Mesenchymal stem cell (in vitro differentiated cells and primary cell): ENCODE data around the gene NRG2.

Source experiments
- DNase-seq: peaks from one replicate; pipeline ENCODE4 v3.0.0-alpha.2; 2013
- H2AFZ ChIP-seq: one replicate; pipeline ENCODE4 v1.6.1; 2013; ENCODE audit warnings: low read depth, mild to moderate bottlenecking, control low read depth, inconsistent platforms, low read length, moderate library complexity
- H2AK5ac ChIP-seq: 2 replicates; pipeline ENCODE4 v1.6.1; 2013; ENCODE audit warnings: low read length, moderate library complexity, mild to moderate bottlenecking, inconsistent platforms; ENCODE audit not compliant: severe bottlenecking
- H2BK120ac ChIP-seq: one replicate; pipeline ENCODE4 v1.6.1; 2013; ENCODE audit warnings: low read depth, mild to moderate bottlenecking, inconsistent platforms, low read length, moderate library complexity
- H2BK12ac ChIP-seq, 2 experiments: one replicate each; pipeline ENCODE4 v1.6.1; 2013; ENCODE audit warnings: inconsistent platforms in 2 of 2, low read length in 2 of 2, mild to moderate bottlenecking in 2 of 2, moderate library complexity in 2 of 2, control low read depth in 1 of 2
- H2BK15ac ChIP-seq: one replicate; pipeline ENCODE4 v1.6.1; 2013; ENCODE audit warnings: mild to moderate bottlenecking, low read depth, inconsistent platforms; ENCODE audit not compliant: poor library complexity, severe bottlenecking
- H2BK5ac ChIP-seq: 2 replicates; pipeline ENCODE4 v1.6.1; 2013; ENCODE audit warnings: low read depth, mild to moderate bottlenecking, low read length, control low read depth, inconsistent platforms; ENCODE audit not compliant: poor library complexity, severe bottlenecking
- H3K14ac ChIP-seq, 2 experiments: one replicate each; pipeline ENCODE4 v1.6.1; 2013; ENCODE audit warnings: inconsistent platforms in 2 of 2, low read length in 2 of 2, control low read depth in 1 of 2, mild to moderate bottlenecking in 1 of 2, moderate library complexity in 1 of 2
- H3K18ac ChIP-seq, 2 experiments: one replicate each; pipeline ENCODE4 v1.6.1; 2013; ENCODE audit warnings: inconsistent platforms in 2 of 2, low read length in 2 of 2, control low read depth in 1 of 2, low read depth in 1 of 2, mild to moderate bottlenecking in 1 of 2
- H3K23ac ChIP-seq, 2 experiments: one replicate each; pipeline ENCODE4 v1.6.1; 2013; ENCODE audit warnings: inconsistent platforms in 2 of 2, low read length in 2 of 2, mild to moderate bottlenecking in 2 of 2, moderate library complexity in 2 of 2, control low read depth in 1 of 2
- H3K27ac ChIP-seq: 2 replicates; pipeline ENCODE4 v1.5.1; 2013; ENCODE audit warnings: mild to moderate bottlenecking, moderate library complexity, low read length, control low read depth, inconsistent platforms; ENCODE audit not compliant: poor library complexity, severe bottlenecking
- H3K27me3 ChIP-seq, 2 experiments: 2 replicates each; pipeline versions ENCODE4 v1.6.1 to v1.7.0; 2013; ENCODE audit warnings: low read length in 2 of 2, mild to moderate bottlenecking in 2 of 2, moderate library complexity in 2 of 2, control low read depth in 1 of 2, inconsistent platforms in 1 of 2; ENCODE audit not compliant: control insufficient read depth in 1 of 2, insufficient read depth in 1 of 2
- H3K36me3 ChIP-seq, 2 experiments: 2 replicates each; pipeline versions ENCODE4 v1.6.1 to v1.7.0; 2013; ENCODE audit warnings: low read length in 2 of 2, control low read depth in 1 of 2, inconsistent platforms in 1 of 2, low read depth in 1 of 2, mild to moderate bottlenecking in 1 of 2; ENCODE audit not compliant: insufficient read depth in 2 of 2, control insufficient read depth in 1 of 2
- H3K4ac ChIP-seq, 2 experiments: one replicate each; pipeline ENCODE4 v1.6.1; 2013; ENCODE audit warnings: inconsistent platforms in 2 of 2, low read length in 2 of 2, mild to moderate bottlenecking in 2 of 2, moderate library complexity in 2 of 2, control low read depth in 1 of 2, low read depth in 1 of 2
- H3K4me1 ChIP-seq: 2 replicates; pipeline ENCODE4 v1.6.1; 2013; ENCODE audit warnings: low read depth, low read length, control low read depth; ENCODE audit not compliant: control insufficient read depth, insufficient read depth
- H3K4me2 ChIP-seq: 2 replicates; pipeline ENCODE4 v1.6.1; 2013; ENCODE audit warnings: low read length, mild to moderate bottlenecking, inconsistent platforms; ENCODE audit not compliant: poor library complexity, severe bottlenecking
- H3K4me3 ChIP-seq, 2 experiments: 2 replicates each; pipeline versions ENCODE4 v1.5.1 to v1.7.0; 2013; ENCODE audit warnings: low read length in 2 of 2, mild to moderate bottlenecking in 2 of 2, control low read depth in 1 of 2, low read depth in 1 of 2; ENCODE audit not compliant: insufficient read depth in 1 of 2
- H3K79me1 ChIP-seq: replicated peaks from 2 replicates; pipeline ENCODE4 v1.6.1; 2013; ENCODE audit warnings: mild to moderate bottlenecking, control low read depth, low read length, inconsistent platforms; ENCODE audit not compliant: poor library complexity, severe bottlenecking
- H3K9ac ChIP-seq: 2 replicates; pipeline ENCODE4 v1.7.0; 2013; ENCODE audit warnings: mild to moderate bottlenecking, low read length, moderate library complexity
- H3K9me3 ChIP-seq: 2 replicates; pipeline ENCODE4 v1.7.0; 2013; ENCODE audit warnings: mild to moderate bottlenecking, low read length; ENCODE audit not compliant: control insufficient read depth
- H4K8ac ChIP-seq: one replicate; pipeline ENCODE4 v1.6.1; 2013; ENCODE audit warnings: inconsistent platforms, mild to moderate bottlenecking, low read length, moderate library complexity
- H4K91ac ChIP-seq: one replicate; pipeline ENCODE4 v1.6.1; 2013; ENCODE audit warnings: mild to moderate bottlenecking, low read length, inconsistent platforms
- WGBS: methylation state at CpG from one replicate; pipeline ENCODE4 v1.1.7; 2013; ENCODE audit warnings: mixed read lengths; 5-methylcytosine and 5-hydroxymethylcytosine counted together

NRG2 gene

DNA sequence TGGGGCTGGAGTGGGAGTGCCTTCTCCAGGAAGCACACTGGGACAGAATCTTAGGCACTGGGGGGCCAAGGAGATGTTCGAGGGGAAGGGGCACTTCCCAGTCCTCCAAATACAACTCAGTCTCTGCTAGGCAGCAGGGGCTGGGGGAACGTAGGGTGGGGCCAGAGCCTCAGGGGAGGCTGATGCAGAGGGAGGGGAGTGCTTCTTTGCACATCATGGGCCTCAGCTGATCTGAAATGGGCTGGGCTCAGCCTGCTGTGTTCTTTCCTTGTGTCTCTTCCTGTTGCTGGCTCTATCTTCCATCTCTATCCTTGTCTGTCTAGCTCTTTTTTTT is 231.9 kb downstream of the NRG2 start:
- H3K4me2 ChIP-seq = no peak overlapping the region
- H3K27me3 ChIP-seq = peaks cover 73 to 91% of the 10 kb centered on the region in 2 experiments
- no peak overlapping the region for H2BK5ac ChIP-seq
- H3K27ac ChIP-seq = no peak overlapping the region
- H4K91ac ChIP-seq = no peak overlapping the region
- H3K4ac ChIP-seq = no peak overlapping the region
- no peak overlapping the region for H3K4me3 ChIP-seq
- H3K14ac ChIP-seq = no peak overlapping the region
- no peaks in the 10 kb centered on the region for H3K9me3 ChIP-seq
- no peaks in the 10 kb centered on the region for H3K79me1 ChIP-seq
- DNase-seq = no peak
- no peak overlapping the region for H2BK15ac ChIP-seq
- H4K8ac ChIP-seq = no peak overlapping the region
- H3K36me3 ChIP-seq = no peaks in the 10 kb centered on the region
- H2BK120ac ChIP-seq = no peak overlapping the region
- no peak overlapping the region for H2BK12ac ChIP-seq
- no peak overlapping the region for H3K18ac ChIP-seq
- no peak overlapping the region for H3K23ac ChIP-seq
- 20% methylated on average over 2 of the region's 2 CpGs for WGBS
- no peak overlapping the region for H3K9ac ChIP-seq
- H3K4me1 ChIP-seq = no peaks in the 10 kb centered on the region
- H2AK5ac ChIP-seq = no peak overlapping the region
- no peak overlapping the region for H2AFZ ChIP-seq

GRCh38 chr5:139810341-139811273 is 232.5 kb downstream of the NRG2 start:
- H3K4me3 ChIP-seq = no peak overlapping the region

DNA sequence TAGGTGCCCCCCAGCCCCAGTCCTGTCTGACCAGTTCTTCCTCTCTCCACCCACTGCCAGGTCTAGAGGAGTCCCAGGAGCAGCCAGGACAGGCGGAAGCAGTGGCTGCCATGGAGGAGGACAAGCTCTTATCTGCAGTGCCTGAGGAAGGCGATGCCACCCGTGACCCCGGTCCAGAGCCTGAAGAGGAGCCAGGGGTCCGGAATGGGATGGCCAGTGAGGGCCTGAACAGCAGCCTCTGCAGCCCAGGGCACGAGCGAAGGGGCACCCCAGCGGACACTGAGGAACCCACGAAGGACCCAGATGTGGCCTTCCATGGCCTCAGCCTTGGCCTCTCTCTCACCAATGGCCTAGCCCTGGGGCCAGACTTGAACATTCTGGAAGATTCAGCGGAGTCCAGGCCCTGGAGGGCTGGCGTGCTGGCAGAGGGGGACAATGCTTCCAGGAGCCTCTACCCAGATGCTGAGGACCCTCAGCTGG is 233.7 kb downstream of the NRG2 start:
- Histone ChIP-seq H3K14ac (no peak overlapping the region), H2BK15ac (no peak overlapping the region), H3K36me3 (no peaks in the 10 kb centered on the region), H3K27ac (no peak overlapping the region), H2BK12ac (no peak overlapping the region), H2BK5ac (no peak overlapping the region), H3K79me1 (no peaks in the 10 kb centered on the region), H3K18ac (no peak overlapping the region), H3K4me1 (no peaks in the 10 kb centered on the region), H2AK5ac (no peak overlapping the region), H3K4me3 (no peak overlapping the region), H2BK120ac (no peak overlapping the region), H3K4ac (no peak overlapping the region), H4K91ac (no peak overlapping the region), H3K23ac (no peak overlapping the region), H2AFZ (no peak overlapping the region), H3K9ac (no peak overlapping the region), H3K9me3 (no peaks in the 10 kb centered on the region), H4K8ac (no peak overlapping the region), H3K4me2 (no peak overlapping the region), H3K27me3 (peaks cover 79 to 93% of the 10 kb centered on the region in 2 experiments)
- 83% methylated on average over 11 of the region's 11 CpGs for WGBS
- no peak for DNase-seq

More at GRCh38 chr5:139810341-139811273, 232.5 kb downstream of the NRG2 start:
- Histone ChIP-seq H3K36me3 (no peaks in the 10 kb centered on the region), H2BK15ac (no peak overlapping the region), H2AK5ac (no peak overlapping the region), H4K91ac (no peak overlapping the region), H3K14ac (no peak overlapping the region), H3K79me1 (no peaks in the 10 kb centered on the region), H2AFZ (no peak overlapping the region), H3K4me1 (no peaks in the 10 kb centered on the region), H4K8ac (no peak overlapping the region), H3K9ac (no peak overlapping the region), H3K9me3 (no peaks in the 10 kb centered on the region), H3K4me2 (no peak overlapping the region), H3K18ac (no peak overlapping the region), H2BK5ac (no peak overlapping the region), H2BK120ac (no peak overlapping the region), H3K27me3 (peaks cover 79 to 92% of the 10 kb centered on the region in 2 experiments), H3K23ac (no peak overlapping the region), H3K27ac (no peak overlapping the region), H2BK12ac (no peak overlapping the region), H3K4ac (no peak overlapping the region)
- 67% methylated on average over 8 of the region's 8 CpGs for whole genome bisulfite sequencing
- DNase-seq = no peak

DNA sequence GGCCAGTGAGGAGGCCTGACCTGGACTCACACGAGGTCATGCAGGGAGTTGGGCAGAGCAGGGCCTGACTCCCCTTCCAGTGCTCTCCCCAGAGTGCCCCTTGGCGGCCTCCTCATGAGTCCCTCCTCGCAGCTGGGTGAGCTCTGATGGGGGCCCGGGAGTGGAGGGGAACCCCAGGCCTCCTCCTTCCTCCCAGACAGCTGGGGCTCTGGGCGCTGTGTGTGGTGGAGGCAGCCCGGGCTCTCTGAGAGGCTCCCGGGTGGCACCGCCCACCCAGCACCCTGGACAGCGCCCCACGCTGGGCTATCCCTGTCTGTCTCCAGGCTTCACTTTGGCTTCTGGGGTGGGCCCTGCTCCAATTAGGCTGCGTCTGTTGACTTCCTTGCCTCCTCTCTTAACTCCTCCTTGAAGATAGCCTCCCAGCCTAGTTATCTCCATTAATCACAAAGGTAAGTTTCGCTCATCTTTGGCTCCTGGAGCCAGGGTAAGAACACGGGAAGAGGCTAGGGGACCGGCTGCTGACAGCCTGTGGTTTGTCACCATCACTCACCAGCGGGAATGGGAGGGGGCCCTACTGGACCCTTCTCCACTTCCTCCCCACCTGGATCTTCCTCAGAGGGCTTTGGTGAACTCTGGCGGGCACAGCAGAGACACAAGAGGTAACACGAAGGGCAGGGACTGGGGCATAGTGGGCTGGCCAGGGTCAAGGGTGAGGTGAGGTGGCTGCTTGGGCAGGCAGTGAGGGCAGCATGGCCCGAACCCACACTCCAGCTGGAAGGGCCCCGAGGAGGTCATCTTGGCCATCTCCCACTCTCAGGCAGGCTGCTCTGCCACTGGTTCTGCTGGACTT is 234.4 kb downstream of the NRG2 start:
- Histone ChIP-seq H2BK120ac (no peak overlapping the region), H3K27me3 (peaks cover 75 to 94% of the 10 kb centered on the region in 2 experiments), H3K14ac (no peak overlapping the region), H4K91ac (no peak overlapping the region), H3K79me1 (no peaks in the 10 kb centered on the region), H3K4me1 (no peaks in the 10 kb centered on the region), H3K9ac (no peak overlapping the region), H2BK5ac (no peak overlapping the region), H3K4me2 (no peak overlapping the region), H3K9me3 (no peaks in the 10 kb centered on the region), H4K8ac (no peak overlapping the region), H2AFZ (no peak overlapping the region), H3K36me3 (no peaks in the 10 kb centered on the region), H3K18ac (no peak overlapping the region), H2BK12ac (no peak overlapping the region), H3K27ac (no peak overlapping the region), H3K4ac (no peak overlapping the region), H2BK15ac (no peak overlapping the region), H3K4me3 (no peak overlapping the region), H2AK5ac (no peak overlapping the region), H3K23ac (no peak overlapping the region)
- DNase-seq = peak; percentile 43
- WGBS = 33% methylated on average over 16 of the region's 19 CpGs
